Body of pancreas (tissue), 4 donors: Measurements from ENCODE around the gene DNAJB12. TPM values are rescaled to one million over a fixed set of nuclear protein-coding genes. Genes with fewer than 3 reads are reported as not detected.

Source experiments
- ATAC-seq: fragments of 150-250 bp; one replicate; pipeline ENCODE4 v1.9.1; 2016
- DNase-seq, 4 donors: peaks; one replicate each; pipeline ENCODE4 v3.0.0-alpha.2; 2019
- H3K27ac ChIP-seq, 4 donors: fragments of 200-600 bp; sonication (generic); 1 replicate in 3 of 4; 2 replicates in 1 of 4; pipeline versions ENCODE4 v1.5.1 to v1.6.1; 2016 to 2019; ENCODE audit warnings: mild to moderate bottlenecking in 1 of 4, mixed read lengths in 1 of 4, moderate library complexity in 1 of 4
- H3K27me3 ChIP-seq, 2 donors: fragments of 200-600 bp; sonication (generic); one replicate each; pipeline ENCODE4 v1.6.0; 2016; ENCODE audit warnings: mild to moderate bottlenecking in 1 of 2
- H3K36me3 ChIP-seq, 2 donors: fragments of 200-600 bp; sonication (generic); replicated peaks in 1 of 2; 2 replicates each; pipeline ENCODE4 v1.5.1; 2016; ENCODE audit warnings: low read depth in 2 of 2; ENCODE audit not compliant: insufficient read depth in 1 of 2
- H3K4me1 ChIP-seq: fragments of 200-600 bp; sonication (generic); one replicate; pipeline ENCODE4 v1.6.0; 2016
- H3K4me3 ChIP-seq, 2 donors: fragments of 200-600 bp; sonication (generic); 1 replicate in 1 of 2; 2 replicates in 1 of 2; pipeline ENCODE4 v1.5.1; 2016 to 2019
- H3K9me3 ChIP-seq, 3 donors: fragments of 200-600 bp; sonication (generic); 1 replicate in 2 of 3; 2 replicates in 1 of 3; pipeline ENCODE4 v1.5.1; 2016
- CTCF ChIP-seq, 7 experiments: fragments of 450-650 bp in 4 of 7; fragments of 200-600 bp in 3 of 7; sonication (generic) in 3 of 7; IDR thresholded peaks; one replicate each; pipeline ENCODE4 v1.5.1; 2016 to 2019; ENCODE audit warnings: antibody characterized with exemption in 7 of 7
- POLR2A ChIP-seq, 3 donors: fragments of 450-650 bp; IDR thresholded peaks; one replicate each; pipeline ENCODE4 v1.6.1; 2016; ENCODE audit warnings: antibody characterized with exemption in 3 of 3, mild to moderate bottlenecking in 2 of 3
- WGBS, 2 donors: methylation state at CpG; one replicate each; pipeline ENCODE4 v1.1.5; 2017; 5-methylcytosine and 5-hydroxymethylcytosine counted together
- intact Hi-C: fragments of 100-400 bp; cut with DNase I; formaldehyde crosslinking; loops from one replicate; pipeline ENCODE4 v1.15.1; 2023
- total RNA-seq, 2 donors: library from RNA; depleted of rRNA; stranded (reverse); fragments of >200 nt; gene quantifications; one replicate each; pipeline ENCODE4 v1.1.0, GENCODE V29; 2016

Gene DNAJB12
- total RNA-seq, 2 donors from 2014 or later, result 19.2 to 24.1 TPM

- Histone ChIP-seq H3K27me3 (no peaks in the 10 kb centered on the region), H3K9me3 (no peaks in the 10 kb centered on the region), H3K4me1 (peaks cover 59% of the 10 kb centered on the region), H3K36me3 (no peaks in the 10 kb centered on the region), H3K27ac (peak overlapping the region; percentile 78 to 94 (median 86)), H3K4me3 (no peak overlapping the region)
- ATAC-seq (peak; percentile 80), DNase-seq (peak; percentile 90 to 96 (median 95))
- peak in 2 of 3 donors; percentile 55 to 59 for TF ChIP-seq POLR2A (IDR thresholded peaks at IDR 0.05)
- peak in 1 of 7 experiments; percentile 8 for TF ChIP-seq CTCF (IDR thresholded peaks at IDR 0.05)
- 0 to 9% methylated on average over 1 to 2 of the region's 2 CpGs for WGBS, 2 donors
- intact Hi-C loops, result no loop called here
These were observed 38.9 kb downstream of the DNAJB12 start for GRCh38 chr10:72315611-72316385.

DNA sequence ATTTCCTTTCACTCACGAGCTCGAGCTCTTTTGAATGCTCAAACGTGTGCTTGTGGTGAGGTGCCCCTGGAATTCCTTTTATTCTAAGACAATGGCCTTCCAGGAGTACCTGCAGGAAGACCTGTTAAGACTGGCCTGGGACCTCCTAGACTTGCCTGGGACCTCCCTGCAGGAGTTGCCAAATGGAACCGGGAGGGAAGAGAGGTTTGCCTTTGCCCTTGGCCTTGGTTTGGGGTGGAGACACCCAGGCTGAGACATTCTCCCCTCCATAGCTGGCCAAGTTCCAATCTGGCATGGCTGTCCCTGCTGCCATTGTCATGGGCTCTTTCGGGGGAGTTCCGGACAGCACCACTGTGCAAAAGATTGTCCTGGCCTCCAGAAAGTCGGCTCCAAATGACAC, 39.7 kb downstream of the DNAJB12 start:
- H3K4me3 ChIP-seq, result no peak overlapping the region
- H3K27me3 ChIP-seq, result no peaks in the 10 kb centered on the region
- no peaks in the 10 kb centered on the region for H3K9me3 ChIP-seq
- 22 to 32% methylated on average over 7 of the region's 7 CpGs for WGBS, 2 donors
- intact Hi-C loops, result no loop called here
- H3K27ac ChIP-seq, result peak overlapping the region; percentile 51 to 94 (median 86)
- H3K36me3 ChIP-seq, result no peaks in the 10 kb centered on the region
- H3K4me1 ChIP-seq, result peaks cover 57% of the 10 kb centered on the region
- TF ChIP-seq POLR2A (IDR thresholded peaks at IDR 0.05) (no peak), CTCF (IDR thresholded peaks at IDR 0.05) (no peak)
- ATAC-seq (no peak), DNase-seq (peak in 1 of 4 donors; percentile 22)

DNA sequence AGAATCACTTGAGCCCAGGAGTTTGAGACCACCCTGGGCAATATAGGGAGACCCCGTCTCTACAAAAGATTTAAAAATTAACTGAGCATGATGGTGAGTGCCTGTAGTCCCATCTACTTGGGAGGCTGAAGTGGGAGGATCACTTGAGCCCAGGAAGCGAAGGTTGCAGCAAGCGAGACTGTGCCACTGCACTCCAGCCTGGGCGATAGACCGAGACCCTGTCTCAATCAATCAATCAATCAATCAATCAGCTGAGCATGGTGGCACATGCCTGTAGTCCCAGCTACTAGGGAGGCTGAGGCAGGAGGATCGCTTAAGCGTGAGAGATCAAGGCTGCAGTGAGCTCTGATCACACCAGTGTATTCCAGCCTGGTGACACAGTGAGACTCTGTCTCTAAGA, 40.5 kb downstream of the DNAJB12 start:
- Histone ChIP-seq H3K27ac (peak overlapping the region in 2 of 4 donors; percentile 84 to 87), H3K9me3 (no peaks in the 10 kb centered on the region), H3K4me1 (peaks cover 51% of the 10 kb centered on the region), H3K27me3 (no peaks in the 10 kb centered on the region), H3K36me3 (no peaks in the 10 kb centered on the region), H3K4me3 (no peak overlapping the region)
- WGBS, 2 donors, result 93 to 95% methylated on average over 7 of the region's 7 CpGs
- intact Hi-C loops, result no loop called here
- DNase-seq, result no peak
- no peak for TF ChIP-seq CTCF (IDR thresholded peaks at IDR 0.05)
- TF ChIP-seq POLR2A (IDR thresholded peaks at IDR 0.05), result no peak
- no peak for ATAC-seq

- no peaks in the 10 kb centered on the region for H3K9me3 ChIP-seq
- peaks cover 51% of the 10 kb centered on the region for H3K4me1 ChIP-seq
- no peak for DNase-seq
- no peak overlapping the region for H3K4me3 ChIP-seq
- no peak overlapping the region for H3K27ac ChIP-seq
- TF ChIP-seq CTCF (IDR thresholded peaks at IDR 0.05) (no peak), POLR2A (IDR thresholded peaks at IDR 0.05) (no peak)
- no peaks in the 10 kb centered on the region for H3K27me3 ChIP-seq
- no peaks in the 10 kb centered on the region for H3K36me3 ChIP-seq
- WGBS, 2 donors, result 90 to 91% methylated on average over 8 of the region's 8 CpGs
- intact Hi-C loops, result no loop called here
- no peak for ATAC-seq
These were observed 41.8 kb downstream of the DNAJB12 start for GRCh38 chr10:72312865-72313391.
